HCT116 (cell line): ENCODE results near the gene CGNL1. TPM values are rescaled to one million over a fixed set of nuclear protein-coding genes. Genes with fewer than 3 reads are reported as not detected.
A peak's percentile ranks its signal among the peaks of the same experiment; 100 is the strongest.

Source experiments
- ATAC-seq: fragments of 200-7000 bp; cut with Tn5 transposase; 2 replicates; pipeline ENCODE4 v1.9.1; 2020; ENCODE audit warnings: mild to moderate bottlenecking, moderate library complexity
- BruUV-seq: library from RNA; stranded (reverse); fragments of 400-500 nt; replicated peaks from 2 replicates; lab custom pipeline; 2021; lab: Mats Ljungman, UMichigan
- CTCF ChIA-PET: fragments of 300-600 bp; sonication (Branson Sonifier 250); formaldehyde crosslinking; loops from one replicate; lab custom pipeline; 2021; ENCODE audit warnings: antibody characterized with exemption; lab: Charles Lee
- POLR2A ChIA-PET: fragments of 300-600, 350-600 bp; sonication (Branson Sonifier 250); formaldehyde crosslinking; loops from one replicate; lab custom pipeline; 2021; ENCODE audit warnings: antibody characterized with exemption; lab: Charles Lee
- RAD21 ChIA-PET, 2 experiments: fragments of 300-600 bp; sonication (Branson Sonifier 250); formaldehyde crosslinking; loops; one replicate each; lab custom pipeline; 2023; ENCODE audit warnings: low total read pairs in 2 of 2; ENCODE audit not compliant: uncharacterized antibody in 2 of 2, unreplicated experiment in 2 of 2, low non-redundant PET in 1 of 2; lab: Charles Lee
- DNase-seq: peaks from one replicate; pipeline ENCODE4 v3.0.0-alpha.2; 2010; ENCODE audit warnings: low read depth, low spot score
- H2AFZ ChIP-seq: fragments of 200-600 bp; shearing (Covaris generic), sonication (generic); 2 replicates; pipeline ENCODE4 v1.6.1; 2017; ENCODE audit warnings: low read depth, mixed run types, mixed read lengths, antibody characterized with exemption, low read length; ENCODE audit not compliant: poor library complexity, severe bottlenecking
- H3K27ac ChIP-seq: 2 replicates; pipeline ENCODE4 v1.5.1; 2012; ENCODE audit warnings: low read depth, low read length
- H3K27me3 ChIP-seq: fragments of 200-600 bp; sonication (generic); 2 replicates; pipeline ENCODE4 v1.6.1; 2016; ENCODE audit warnings: mixed run types, low read length, mixed read lengths; ENCODE audit not compliant: insufficient read depth
- H3K36me3 ChIP-seq, 2 experiments: fragments of 200-500 bp in 1 of 2; fragments of 200-600 bp in 1 of 2; sonication (Bioruptor generic) in 1 of 2; sonication (generic) in 1 of 2; 2 replicates each; pipeline versions ENCODE4 v1.5.1 to v1.6.1; 2014 to 2016; ENCODE audit warnings: low read length in 2 of 2, inconsistent platforms in 1 of 2, mixed read lengths in 1 of 2, mixed run types in 1 of 2; ENCODE audit not compliant: insufficient read depth in 2 of 2, control insufficient read depth in 1 of 2
- H3K4me1 ChIP-seq, 2 experiments: fragments of 200-600 bp in 1 of 2; sonication (generic) in 1 of 2; 2 replicates each; pipeline versions ENCODE4 v1.5.1 to v1.6.1; 2012 to 2017; ENCODE audit warnings: low read length in 2 of 2, inconsistent platforms in 1 of 2, mild to moderate bottlenecking in 1 of 2, mixed read lengths in 1 of 2, mixed run types in 1 of 2, moderate library complexity in 1 of 2; ENCODE audit not compliant: insufficient read depth in 2 of 2, control insufficient read depth in 1 of 2
- H3K4me2 ChIP-seq: fragments of 200-600 bp; sonication (generic); 2 replicates; pipeline ENCODE4 v1.6.1; 2017; ENCODE audit warnings: mixed run types, low read length, mixed read lengths
- H3K4me3 ChIP-seq, 2 experiments: fragments of 200-600 bp in 1 of 2; sonication (generic) in 1 of 2; replicated peaks in 1 of 2; 2 replicates each; pipeline ENCODE4 v1.5.1; 2011 to 2016; ENCODE audit warnings: low read length in 2 of 2, control low read depth in 1 of 2, low read depth in 1 of 2, mild to moderate bottlenecking in 1 of 2, mixed read lengths in 1 of 2, mixed run types in 1 of 2
- H3K79me2 ChIP-seq: fragments of 200-600 bp; sonication (generic); 2 replicates; pipeline ENCODE4 v1.6.1; 2017; ENCODE audit warnings: mild to moderate bottlenecking, mixed run types, low read length, moderate library complexity, mixed read lengths; ENCODE audit not compliant: insufficient read depth
- H3K9ac ChIP-seq: fragments of 200-600 bp; sonication (generic); 2 replicates; pipeline ENCODE4 v1.6.1; 2016; ENCODE audit warnings: low read length, mixed read lengths
- H3K9me2 ChIP-seq: fragments of 200-600 bp; sonication (generic), shearing (Covaris generic); 2 replicates; pipeline ENCODE4 v1.6.1; 2017; ENCODE audit warnings: mixed run types, mild to moderate bottlenecking, moderate library complexity; ENCODE audit not compliant: insufficient read depth
- H3K9me3 ChIP-seq, 2 experiments: fragments of 200-500 bp in 1 of 2; fragments of 200-600 bp in 1 of 2; sonication (Bioruptor generic) in 1 of 2; sonication (generic) in 1 of 2; 2 replicates each; pipeline ENCODE4 v1.6.1; 2014 to 2017; ENCODE audit warnings: low read length in 2 of 2, mixed read lengths in 2 of 2, inconsistent platforms in 1 of 2, low read depth in 1 of 2, mild to moderate bottlenecking in 1 of 2, mixed run types in 1 of 2, moderate library complexity in 1 of 2; ENCODE audit not compliant: control insufficient read depth in 1 of 2, insufficient read depth in 1 of 2
- H4K20me1 ChIP-seq: fragments of 200-600 bp; sonication (generic), shearing (Covaris generic); 2 replicates; pipeline ENCODE4 v1.6.1; 2017; ENCODE audit warnings: mixed run types, mild to moderate bottlenecking, moderate library complexity; ENCODE audit not compliant: insufficient read depth
- ELF1 ChIP-seq: IDR thresholded peaks from 2 replicates; pipeline ENCODE4 v1.6.1; 2012; ENCODE audit warnings: low read depth, borderline replicate concordance
- FOSL1 ChIP-seq: IDR thresholded peaks from 2 replicates; pipeline ENCODE4 v1.6.1; 2012; ENCODE audit warnings: low read depth
- POLR2A ChIP-seq: IDR thresholded peaks from 2 replicates; pipeline ENCODE4 v1.7.0; 2011; ENCODE audit warnings: borderline replicate concordance; ENCODE audit not compliant: insufficient read depth, insufficient read length; ENCODE audit errors: extremely low read depth
- POLR2AphosphoS5 ChIP-seq: IDR thresholded peaks from 2 replicates; pipeline ENCODE4 v1.6.1; 2011; ENCODE audit warnings: mild to moderate bottlenecking, low read depth, low read length, moderate library complexity
- REST ChIP-seq: IDR thresholded peaks from 2 replicates; pipeline ENCODE4 v1.6.1; 2012; ENCODE audit warnings: low read depth
- SIN3A ChIP-seq: IDR thresholded peaks from 2 replicates; pipeline ENCODE4 v1.6.1; 2012; ENCODE audit warnings: low read depth
- TCF7L2 ChIP-seq: IDR thresholded peaks from 2 replicates; pipeline ENCODE4 v1.7.0; 2011; ENCODE audit warnings: borderline replicate concordance, inconsistent platforms; ENCODE audit not compliant: insufficient read depth, insufficient read length; ENCODE audit errors: extremely low read depth
- YY1 ChIP-seq: IDR thresholded peaks from 2 replicates; pipeline ENCODE4 v1.6.1; 2011; ENCODE audit warnings: low read length, low read depth, moderate library complexity, mild to moderate bottlenecking; ENCODE audit not compliant: insufficient replicate concordance; ENCODE audit errors: extremely low read depth
- ZBTB33 ChIP-seq: IDR thresholded peaks from 2 replicates; pipeline ENCODE4 v1.6.1; 2011; ENCODE audit warnings: mild to moderate bottlenecking, low read length, moderate library complexity; ENCODE audit not compliant: insufficient replicate concordance; ENCODE audit errors: extremely low read depth
- intact Hi-C: fragments of 100-400 bp; cut with micrococcal nuclease; formaldehyde crosslinking; loops from 2 replicates; pipeline ENCODE4 v1.10.0; 2022
- total RNA-seq: library from RNA; stranded (reverse); gene quantifications from one replicate; pipeline ENCODE4 v1.2.1, GENCODE V29; 2021; ENCODE audit not compliant: unreplicated experiment

Gene CGNL1
- total RNA-seq, 1 experiment from 2014 or later: 2.2 TPM

GRCh38 chr15:57526615-57527014 lies 150.3 kb downstream of the CGNL1 start:
- ATAC-seq: no peak
- no TSS peak for BruUV-seq

GRCh38 chr15:57527382-57528091 lies 151.2 kb downstream of the CGNL1 start:
- H3K9me3 ChIP-seq: no peaks in the 10 kb centered on the region
- no peak overlapping the region for H3K9ac ChIP-seq
- no peaks in the 10 kb centered on the region for H3K79me2 ChIP-seq
- ChIA-PET POLR2A (interaction anchor here (1.0 to 1.5 kb wide), 2 partner anchors 182 to 187 kb away, joined by 3 to 12 read pairs; no protein-coding TSS in a partner anchor), RAD21 (interaction anchor here (0.5 to 3.4 kb wide), 9 partner anchors 14 to 788 kb away, joined by 3 to 57 read pairs (median 4); no protein-coding TSS in a partner anchor), CTCF (interaction anchor here (0.6 to 6.0 kb wide), 27 partner anchors 9 to 1036 kb away, joined by 3 to 338 read pairs (median 4); partner anchors contain the start of gene CGNL1)
- H3K4me2 ChIP-seq: no peak overlapping the region
- BruUV-seq: no TSS peak
- DNase-seq: peak; percentile 61
- no peaks in the 10 kb centered on the region for H3K36me3 ChIP-seq
- H4K20me1 ChIP-seq: no peaks in the 10 kb centered on the region
- peak; percentile 88 for ATAC-seq
- no peaks in the 10 kb centered on the region for H3K27me3 ChIP-seq
- intact Hi-C loops: loop anchor here (1.0 to 5.0 kb wide), 5 partner anchors 187 to 1031 kb away; no protein-coding TSS in a partner anchor
- H3K9me2 ChIP-seq: no peaks in the 10 kb centered on the region
- no peak overlapping the region for H3K4me3 ChIP-seq
- H3K27ac ChIP-seq: no peak overlapping the region
- H2AFZ ChIP-seq: no peak overlapping the region
- peaks cover 0 to 3% of the 10 kb centered on the region in 2 experiments; a peak in 1 of 4 replicates for H3K4me1 ChIP-seq
- TF ChIP-seq ZBTB33 (no peak), POLR2A (no peak), SIN3A (no peak), REST (no peak), TCF7L2 (peak; percentile 71), FOSL1 (no peak), YY1 (no peak)

More at GRCh38 chr15:57526615-57527014, 150.3 kb downstream of the CGNL1 start:
- Histone ChIP-seq H3K79me2 (no peaks in the 10 kb centered on the region), H3K4me1 (peaks cover 0 to 3% of the 10 kb centered on the region in 2 experiments; a peak in 1 of 4 replicates), H3K27ac (no peak overlapping the region), H3K4me2 (no peak overlapping the region), H2AFZ (no peak overlapping the region), H3K4me3 (no peak overlapping the region), H3K9me3 (no peaks in the 10 kb centered on the region), H3K27me3 (no peaks in the 10 kb centered on the region), H3K36me3 (no peaks in the 10 kb centered on the region), H3K9me2 (no peaks in the 10 kb centered on the region), H4K20me1 (no peaks in the 10 kb centered on the region), H3K9ac (no peak overlapping the region)
- no peak for TF ChIP-seq FOSL1
- TF ChIP-seq POLR2AphosphoS5: no peak
- no peak for TF ChIP-seq ELF1
- ChIA-PET CTCF (interaction anchor here (0.9 to 6.0 kb wide), 8 partner anchors 11 to 380 kb away, joined by 3 to 338 read pairs (median 10); partner anchors contain the start of gene CGNL1), POLR2A (no interaction called here), RAD21 (interaction anchor here (1.1 to 3.4 kb wide), 5 partner anchors 15 to 186 kb away, joined by 3 to 57 read pairs (median 7); no protein-coding TSS in a partner anchor)
- no peak for DNase-seq
- intact Hi-C loops: loop anchor here (1.0 to 5.0 kb wide), 5 partner anchors 186 to 1030 kb away; no protein-coding TSS in a partner anchor
